Sigmoid colon (tissue), 4 donors: ENCODE measurements around the gene FOXO4.

Source experiments
- EP300 ChIP-seq, 4 donors: sonication (generic); formaldehyde crosslinking; IDR thresholded peaks; one replicate each; pipeline ENCODE4 v1.6.1; 2017; ENCODE audit warnings: antibody characterized with exemption in 4 of 4
- POLR2A ChIP-seq, 2 donors: fragments of 450-650 bp; IDR thresholded peaks; one replicate each; pipeline ENCODE4 v1.6.1; 2016; ENCODE audit warnings: antibody characterized with exemption in 2 of 2, mild to moderate bottlenecking in 2 of 2, moderate library complexity in 2 of 2
- POLR2AphosphoS5 ChIP-seq, 4 donors: sonication (generic); formaldehyde crosslinking; IDR thresholded peaks; one replicate each; pipeline ENCODE4 v1.6.1; 2017; ENCODE audit warnings: antibody characterized with exemption in 4 of 4
- TF ChIP-seq, protein P1 (sequence below), 4 experiments: fragments of 450-650 bp in 3 of 4; fragments of 200-600 bp in 1 of 4; IDR thresholded peaks; one replicate each; pipeline ENCODE4 v1.5.1; 2016 to 2019; ENCODE audit warnings: antibody characterized with exemption in 4 of 4, mild to moderate bottlenecking in 3 of 4, moderate library complexity in 2 of 4

DNA sequence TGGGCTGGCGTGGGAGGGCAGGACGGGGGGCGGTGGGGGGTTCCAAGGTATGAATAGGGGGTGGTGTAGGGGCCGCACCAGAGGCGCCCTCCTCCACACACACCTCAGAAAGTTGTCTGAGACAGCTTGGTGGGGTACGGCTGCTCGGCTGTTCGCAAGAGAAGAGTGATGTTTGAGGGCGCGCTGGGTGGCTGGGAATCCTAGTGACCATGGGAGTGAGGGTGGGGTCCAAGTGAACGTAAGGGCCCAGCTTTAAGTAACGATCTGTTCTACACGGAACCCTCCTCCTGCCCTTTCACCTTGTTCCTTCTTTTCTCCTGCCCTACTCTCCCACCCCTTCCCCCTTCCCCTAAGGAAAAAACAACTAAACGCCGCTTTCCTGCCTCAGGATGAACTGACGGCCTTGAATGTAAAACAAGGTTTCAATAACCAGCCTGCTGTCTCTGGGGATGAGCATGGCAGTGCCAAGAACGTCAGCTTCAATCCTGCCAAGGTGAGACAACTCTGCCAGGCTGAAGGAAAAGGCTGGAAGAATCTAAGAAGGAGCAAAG lies 23.4 kb downstream of the FOXO4 start:
- TF ChIP-seq POLR2A (IDR thresholded peaks at IDR 0.05) (no peak), EP300 (IDR thresholded peaks at IDR 0.05) (no peak), POLR2AphosphoS5 (IDR thresholded peaks at IDR 0.05) (no peak)
- TF ChIP-seq, protein P1, sequence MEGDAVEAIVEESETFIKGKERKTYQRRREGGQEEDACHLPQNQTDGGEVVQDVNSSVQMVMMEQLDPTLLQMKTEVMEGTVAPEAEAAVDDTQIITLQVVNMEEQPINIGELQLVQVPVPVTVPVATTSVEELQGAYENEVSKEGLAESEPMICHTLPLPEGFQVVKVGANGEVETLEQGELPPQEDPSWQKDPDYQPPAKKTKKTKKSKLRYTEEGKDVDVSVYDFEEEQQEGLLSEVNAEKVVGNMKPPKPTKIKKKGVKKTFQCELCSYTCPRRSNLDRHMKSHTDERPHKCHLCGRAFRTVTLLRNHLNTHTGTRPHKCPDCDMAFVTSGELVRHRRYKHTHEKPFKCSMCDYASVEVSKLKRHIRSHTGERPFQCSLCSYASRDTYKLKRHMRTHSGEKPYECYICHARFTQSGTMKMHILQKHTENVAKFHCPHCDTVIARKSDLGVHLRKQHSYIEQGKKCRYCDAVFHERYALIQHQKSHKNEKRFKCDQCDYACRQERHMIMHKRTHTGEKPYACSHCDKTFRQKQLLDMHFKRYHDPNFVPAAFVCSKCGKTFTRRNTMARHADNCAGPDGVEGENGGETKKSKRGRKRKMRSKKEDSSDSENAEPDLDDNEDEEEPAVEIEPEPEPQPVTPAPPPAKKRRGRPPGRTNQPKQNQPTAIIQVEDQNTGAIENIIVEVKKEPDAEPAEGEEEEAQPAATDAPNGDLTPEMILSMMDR (IDR thresholded peaks at IDR 0.05): no peak
